DMS53 treated with DMSO at 0.1 percent for 48 hours (cell line): Measurements from ENCODE around the gene LRRC8A.
"Not testable (repeated sequence)": the region's sequence is repeated elsewhere in the genome, so short reads cannot be mapped to it uniquely, and the experiment has no call there.

Experiments
- DNase-seq: peaks from one replicate; lab custom pipeline; 2025; ENCODE audit not compliant: unreplicated experiment; lab: John Stamatoyannopoulos, UW

LRRC8A gene

DNA sequence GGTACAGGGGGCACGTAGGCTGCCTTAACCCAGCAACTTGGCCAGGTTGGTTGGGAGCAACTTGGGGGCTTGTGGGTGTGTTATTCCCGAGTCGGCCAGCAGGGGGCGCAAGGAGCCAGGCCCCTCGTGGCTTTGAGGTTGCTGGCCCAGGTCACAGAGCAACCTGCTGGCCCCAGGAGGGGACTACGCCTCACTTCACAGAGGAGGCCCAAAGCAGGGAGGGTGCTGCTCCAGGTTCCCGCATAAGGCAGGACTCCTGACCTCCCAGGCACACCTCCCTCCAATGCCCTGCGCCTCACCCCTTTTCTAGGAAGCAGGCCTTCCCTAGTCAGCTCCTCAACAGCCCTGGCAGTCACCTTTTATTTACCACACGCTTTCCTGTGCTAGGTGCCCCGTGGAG is 18.3 kb upstream of the LRRC8A start:
- peak; percentile 44 for DNase-seq

DNA sequence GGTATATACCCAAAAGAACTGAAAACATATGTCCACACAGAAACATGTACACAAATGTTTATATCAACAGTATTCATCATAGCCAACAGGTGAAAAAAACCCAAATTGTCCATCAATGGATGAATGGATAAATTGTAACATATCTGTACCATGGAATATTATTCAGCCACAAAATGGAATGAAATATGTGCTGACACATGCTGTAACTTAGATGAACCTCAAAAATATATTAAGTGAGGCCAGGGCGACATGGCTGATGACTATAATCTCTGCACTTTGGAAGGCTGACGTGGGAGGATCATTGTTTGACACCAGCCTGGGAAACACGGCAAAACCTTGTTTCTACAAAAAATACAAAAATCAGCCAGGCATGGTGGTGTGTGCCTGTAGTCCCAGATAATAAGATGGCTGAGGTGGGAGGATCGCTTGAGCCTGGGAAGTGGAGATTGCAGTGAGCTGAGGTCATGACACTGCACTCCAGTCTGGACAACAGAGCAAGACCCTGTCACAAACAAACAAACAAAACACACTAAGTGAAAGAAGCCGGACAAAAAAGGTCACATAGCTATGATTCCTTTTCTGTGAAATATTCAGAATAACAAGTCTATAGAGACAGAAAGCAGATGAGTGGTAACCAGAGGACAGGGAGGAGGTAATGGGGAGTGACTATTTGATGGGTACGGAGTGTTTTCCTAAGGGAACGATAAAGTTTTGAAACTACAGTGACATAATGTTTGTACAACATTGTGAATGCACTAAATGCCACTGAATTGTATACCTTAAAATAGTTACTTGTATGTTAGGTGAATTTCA is 11.6 kb upstream of the LRRC8A start:
- no peak for DNase-seq

DNA sequence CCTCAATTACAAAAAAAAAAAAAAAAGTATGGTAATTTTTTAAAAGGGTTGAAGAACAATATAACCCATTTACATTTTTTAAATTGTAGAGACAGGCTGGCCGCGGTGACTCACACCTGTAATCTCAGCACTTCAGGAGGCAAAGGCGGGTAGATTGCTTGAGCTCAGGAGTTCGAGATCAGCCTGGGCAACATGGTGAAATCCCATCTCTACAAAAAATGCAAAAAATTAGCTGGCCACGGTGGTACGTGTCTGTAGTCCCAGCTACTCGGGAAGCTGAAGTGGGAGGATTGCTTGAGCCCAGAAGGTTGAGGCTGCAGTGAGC is 11.0 kb upstream of the LRRC8A start:
- not testable (repeated sequence) for DNase-seq

DNA sequence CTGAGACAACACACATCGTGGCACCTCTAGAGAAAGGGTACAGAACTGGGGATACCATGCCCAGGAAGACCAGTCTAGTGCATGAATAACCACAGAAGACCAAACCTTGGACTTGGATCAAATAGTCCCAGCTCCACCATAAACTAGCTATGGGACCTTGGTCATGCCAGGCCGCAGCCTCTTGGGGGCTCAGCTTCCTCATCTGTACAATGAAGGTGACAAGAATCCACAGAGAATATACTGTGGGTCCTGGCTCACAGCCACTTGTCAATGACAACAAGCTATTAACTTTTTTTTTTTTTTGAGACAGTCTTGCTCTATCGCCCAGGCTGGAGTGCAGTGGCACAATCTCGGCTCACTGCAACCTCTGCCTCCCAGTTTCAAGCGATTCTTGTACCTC is 4.1 kb upstream of the LRRC8A start:
- no peak for DNase-seq

DNA sequence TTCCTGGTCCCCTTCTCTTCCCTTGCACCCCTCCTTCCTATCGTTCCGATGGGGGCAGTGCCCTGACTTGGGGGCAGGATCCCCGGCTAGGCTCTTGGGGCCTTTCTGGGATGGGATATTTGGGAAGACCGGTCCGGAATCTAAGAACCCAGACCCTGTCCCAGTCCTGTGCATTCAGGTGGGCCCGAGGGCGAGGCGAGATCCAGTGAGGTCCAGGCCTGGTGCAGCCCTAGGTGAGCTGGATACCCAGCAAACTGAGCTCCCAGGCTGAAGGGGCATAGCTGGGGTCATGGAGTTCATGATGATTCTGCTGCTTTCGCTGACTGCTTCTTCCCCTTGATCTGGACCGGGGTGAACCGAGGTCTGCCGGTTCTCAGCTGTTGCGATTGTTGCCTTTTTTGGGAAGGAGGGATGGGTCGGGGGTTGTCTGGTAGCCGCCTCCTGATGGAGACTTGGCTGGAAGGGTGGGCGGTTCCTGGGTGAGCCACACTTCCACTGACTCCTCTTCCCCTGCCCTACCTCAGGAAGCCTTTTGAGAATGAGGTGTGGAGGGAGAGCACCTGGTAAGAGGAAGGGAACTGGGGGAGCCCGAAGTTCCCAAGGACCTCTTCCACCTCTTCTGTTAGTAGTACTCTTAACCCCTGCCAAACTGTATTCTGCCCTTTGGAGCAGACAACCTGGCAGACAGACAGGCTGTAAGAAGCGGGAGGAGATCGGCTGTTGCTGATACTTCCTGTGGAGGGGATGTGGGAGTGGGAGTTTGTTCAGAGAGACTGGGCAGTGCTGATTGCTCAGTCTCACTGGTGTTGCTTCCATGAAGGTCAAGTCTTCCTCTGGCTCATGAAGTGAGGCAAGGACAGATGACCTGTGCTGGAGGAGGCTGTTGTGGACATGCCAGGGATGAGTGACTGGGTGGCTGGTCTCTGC is 1.0 kb downstream of the LRRC8A start:
- DNase-seq: no peak

DNA sequence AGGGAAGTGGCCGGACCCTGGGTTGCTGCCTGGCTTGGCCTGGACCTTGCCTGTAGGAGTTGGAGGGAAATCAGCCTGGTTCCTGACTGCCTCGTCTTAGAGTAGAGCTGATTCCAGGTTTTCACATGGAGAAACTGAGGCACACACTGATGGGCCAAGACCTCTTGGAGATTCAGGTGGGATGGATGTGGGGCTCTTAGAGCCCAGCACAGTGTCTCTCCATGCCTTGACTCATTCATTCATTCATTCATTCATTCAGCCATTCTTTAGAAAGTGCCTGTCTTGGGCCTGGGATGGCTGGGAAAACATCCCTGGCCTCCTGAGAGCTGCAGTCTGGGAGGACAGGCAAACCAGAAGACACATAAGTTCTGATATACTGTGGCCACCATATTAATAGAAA is 2.2 kb downstream of the LRRC8A start:
- no peak for DNase-seq

DNA sequence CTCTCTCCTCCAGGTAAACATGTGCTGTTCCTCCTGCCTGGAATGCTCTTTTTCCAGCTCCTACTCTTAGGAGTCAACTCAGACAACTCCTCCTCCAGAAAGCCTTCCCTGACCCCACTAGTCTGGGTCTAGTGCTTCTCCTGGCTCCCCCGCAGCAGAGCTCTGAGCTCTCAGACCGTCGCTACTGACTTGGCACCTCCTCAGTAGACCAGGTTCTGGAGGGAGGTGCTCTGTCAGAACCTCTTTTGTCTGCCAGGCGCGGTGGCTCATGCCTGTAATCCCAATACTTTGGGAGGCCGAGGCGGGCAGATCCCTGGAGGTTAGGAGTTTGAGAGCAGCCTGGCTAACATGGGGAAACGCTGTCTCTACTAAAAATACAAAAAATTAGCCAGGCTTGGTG is 3.4 kb downstream of the LRRC8A start:
- DNase-seq: no peak

DNA sequence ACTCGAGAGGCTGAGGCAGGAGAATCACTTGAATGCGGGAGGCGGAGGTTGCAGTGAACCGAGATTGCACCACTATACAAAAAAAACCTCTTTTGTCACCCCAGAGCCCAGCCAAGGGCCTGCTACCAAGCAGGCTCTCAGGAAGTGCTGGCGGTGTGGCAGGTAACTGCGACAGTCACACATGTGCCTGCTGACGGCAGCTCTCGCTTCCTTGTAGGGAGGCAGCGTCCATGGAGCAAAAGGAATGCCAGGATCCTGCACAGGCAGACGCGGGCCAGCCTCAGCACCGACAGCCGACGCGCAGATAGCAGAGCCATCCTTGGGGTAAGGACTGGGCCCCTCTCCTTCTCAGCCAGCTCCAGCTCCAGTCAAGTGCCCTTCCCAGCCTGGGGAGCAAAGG is 3.9 kb downstream of the LRRC8A start:
- no peak for DNase-seq

DNA sequence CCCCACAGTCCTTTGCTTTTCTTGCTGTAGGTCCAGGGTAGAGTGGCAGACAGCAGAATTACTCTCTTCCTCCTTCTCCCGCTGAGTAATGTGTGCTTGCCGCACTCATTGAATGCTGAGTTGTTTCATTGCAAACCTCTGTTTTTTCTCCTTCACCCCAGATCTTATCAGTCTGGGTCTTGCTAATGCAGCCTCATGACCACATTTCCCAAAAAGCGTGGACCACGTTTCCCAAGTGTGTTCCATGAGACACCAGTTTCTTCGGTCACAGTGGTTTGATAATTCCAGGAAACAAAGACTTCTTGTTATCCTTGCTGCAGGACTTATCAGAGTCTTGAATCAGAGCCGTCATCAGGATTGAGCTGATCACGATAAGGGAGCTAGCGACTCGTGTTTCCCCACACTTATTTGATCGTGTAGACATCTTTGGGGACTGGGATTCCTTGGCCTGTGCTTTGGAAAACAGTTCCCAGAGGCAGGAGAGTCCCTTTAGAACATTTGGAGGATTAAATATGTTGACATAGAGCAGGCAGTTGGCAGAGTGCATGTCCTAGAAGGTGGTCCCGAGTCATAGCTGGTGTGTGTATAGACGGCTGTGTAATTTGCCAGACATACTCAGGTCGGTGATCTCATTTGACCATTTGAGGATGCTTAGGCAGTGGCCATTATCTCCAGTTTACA is 4.4 kb downstream of the LRRC8A start:
- DNase-seq: no peak

DNA sequence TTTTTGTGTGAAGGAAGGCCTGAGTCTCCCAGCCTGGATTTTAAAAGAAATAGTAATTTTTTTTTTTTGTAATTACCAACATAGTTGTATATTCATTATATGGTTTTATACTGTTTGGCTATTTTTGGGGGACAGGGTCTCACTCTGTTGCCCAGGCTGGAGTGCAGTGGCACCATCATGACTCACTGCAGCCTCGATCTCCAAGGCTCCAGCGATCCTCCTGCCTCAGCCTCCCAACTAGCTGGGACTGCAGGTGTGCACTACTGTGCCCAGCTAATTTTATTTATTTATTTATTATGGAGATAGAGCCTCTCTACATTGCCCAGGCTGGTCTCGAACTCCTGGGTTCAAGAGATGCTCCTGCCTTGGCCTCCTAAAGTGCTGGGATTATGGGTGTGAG is 5.1 kb downstream of the LRRC8A start:
- no peak for DNase-seq

DNA sequence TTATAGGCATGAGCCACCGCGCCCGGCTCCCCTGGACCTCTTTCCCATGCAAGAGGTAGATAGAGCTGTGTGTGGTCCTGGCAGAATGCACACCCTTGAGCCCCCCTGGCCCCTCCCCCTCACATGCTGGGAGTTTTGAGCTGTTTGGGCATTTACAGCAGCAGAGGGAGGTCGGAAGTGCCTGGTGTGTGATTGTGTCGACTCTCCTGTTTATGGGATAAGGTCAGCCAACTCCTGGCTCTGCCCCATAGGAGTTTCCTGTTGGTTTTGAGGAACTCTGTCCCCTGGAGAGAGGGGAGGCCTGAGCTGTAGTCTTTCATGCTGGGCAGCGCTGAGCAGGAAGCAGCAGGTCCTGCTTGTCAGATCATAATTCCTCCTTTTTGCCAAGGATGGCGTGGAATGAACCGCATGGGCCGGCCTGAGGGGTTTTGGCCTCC is 6.0 kb downstream of the LRRC8A start:
- DNase-seq: no peak

DNA sequence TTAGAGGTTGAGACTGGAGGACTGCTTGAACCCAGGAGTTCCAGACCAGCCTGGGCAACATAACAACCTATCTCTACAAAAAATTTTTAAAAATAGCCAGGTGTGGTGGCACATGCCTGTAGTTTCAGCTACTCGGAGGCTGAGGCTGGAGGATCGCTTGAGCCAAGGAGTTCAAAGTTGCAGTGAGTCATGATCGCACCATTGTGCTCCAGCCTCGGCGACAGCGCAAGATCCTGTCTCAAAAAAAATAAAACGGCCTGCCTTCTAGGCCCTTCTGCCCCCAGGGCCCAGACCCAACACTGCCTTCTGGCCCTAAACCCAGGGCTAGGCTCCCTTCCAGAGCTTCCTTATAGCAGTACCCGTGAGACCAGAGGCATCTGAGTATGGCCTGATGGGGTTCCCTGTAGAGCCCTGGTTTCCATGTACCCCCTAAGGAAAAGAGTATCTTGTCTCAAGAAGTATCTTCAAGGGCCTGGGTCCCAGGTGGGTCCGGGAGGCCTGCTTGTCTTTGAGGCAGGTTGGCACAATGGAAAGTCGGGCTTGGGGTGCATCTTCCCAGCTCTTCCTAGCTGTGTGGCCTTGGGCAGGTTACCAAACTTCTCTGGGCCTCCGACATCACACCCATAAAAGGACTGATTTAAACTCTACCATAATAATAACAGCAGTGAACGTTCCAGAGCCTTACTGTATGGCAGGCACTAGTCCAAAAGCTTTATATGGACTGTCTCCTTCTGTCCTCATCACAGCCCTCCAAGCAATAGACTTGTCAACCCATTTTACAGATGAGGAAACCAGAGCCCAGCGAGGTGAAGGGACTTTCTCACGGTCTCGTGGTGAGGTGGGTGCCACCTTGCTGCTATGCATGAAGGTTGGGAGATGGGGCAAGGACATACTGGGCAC is 9.6 kb downstream of the LRRC8A start:
- no peak for DNase-seq

DNA sequence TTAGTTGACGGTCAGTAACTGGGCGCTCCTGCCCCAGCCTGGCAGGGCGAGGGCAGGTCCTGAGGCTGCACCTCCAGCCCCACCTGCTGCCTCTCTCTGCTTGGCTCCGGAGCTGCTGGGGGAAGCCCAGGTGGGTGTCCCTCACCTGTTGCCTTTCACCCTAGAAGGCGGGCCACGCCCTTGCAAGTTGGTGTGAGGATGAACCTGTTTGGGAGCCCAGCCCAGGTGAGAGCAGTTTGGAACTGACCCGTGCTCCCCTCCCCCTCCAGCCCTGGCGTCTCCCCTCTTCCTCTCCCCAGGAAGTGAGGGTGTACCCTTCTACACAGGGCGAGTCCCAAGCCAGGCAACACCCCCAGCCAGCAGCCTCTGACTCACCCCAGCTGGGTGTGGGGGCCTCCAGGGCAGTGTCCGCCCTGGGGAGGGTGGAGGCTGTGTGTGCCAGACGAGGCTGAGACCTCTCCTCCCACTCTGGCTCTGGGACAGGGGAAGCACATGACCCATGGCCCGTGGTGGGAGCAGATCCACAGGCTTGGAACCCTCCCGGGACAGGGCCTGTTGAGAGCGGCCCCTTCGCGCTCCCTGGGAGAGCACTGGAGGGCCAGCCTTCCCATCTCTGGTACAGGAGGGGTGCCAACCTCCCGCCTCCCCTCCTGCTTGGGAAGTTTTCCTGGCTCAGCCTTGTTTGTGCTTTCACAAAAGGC is 10.4 kb downstream of the LRRC8A start:
- no peak for DNase-seq

DNA sequence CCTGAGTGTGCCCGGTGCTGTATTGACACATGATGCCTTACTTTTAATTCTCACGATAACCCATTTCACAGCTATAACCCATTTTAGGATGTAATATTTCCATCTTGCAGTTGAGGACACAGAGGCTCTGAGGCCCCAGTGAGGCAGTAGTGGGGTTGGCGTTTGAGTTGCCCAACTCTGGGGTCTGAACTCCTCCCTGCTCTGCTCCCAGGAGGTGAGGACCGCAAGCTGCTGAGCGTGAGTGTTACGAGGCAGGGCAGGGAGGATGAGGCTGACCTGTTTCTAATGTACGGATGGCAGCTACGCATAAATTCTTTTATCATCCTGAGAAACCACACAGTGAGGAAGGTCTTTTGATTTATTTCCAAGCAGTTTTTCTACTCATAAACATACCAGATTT is 11.4 kb downstream of the LRRC8A start:
- no peak for DNase-seq

DNA sequence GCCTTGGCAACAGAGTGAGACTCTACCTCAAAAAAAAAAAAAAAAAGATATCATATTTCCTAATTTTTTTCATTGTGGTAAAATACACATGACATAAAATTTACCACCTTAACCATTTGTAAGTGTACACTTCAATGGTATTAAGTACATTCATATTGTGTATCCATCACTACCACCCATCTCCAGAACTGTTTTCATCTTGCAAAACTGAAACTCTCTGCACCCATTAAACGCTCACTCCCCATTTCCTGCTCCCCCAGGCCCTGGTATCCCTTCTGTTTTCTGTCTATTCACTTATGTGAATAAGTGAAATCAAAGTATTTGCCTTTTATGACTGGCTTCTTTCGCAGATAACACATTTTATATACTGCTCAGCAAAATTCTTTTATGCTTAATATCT is 12.8 kb downstream of the LRRC8A start:
- no peak for DNase-seq

DNA sequence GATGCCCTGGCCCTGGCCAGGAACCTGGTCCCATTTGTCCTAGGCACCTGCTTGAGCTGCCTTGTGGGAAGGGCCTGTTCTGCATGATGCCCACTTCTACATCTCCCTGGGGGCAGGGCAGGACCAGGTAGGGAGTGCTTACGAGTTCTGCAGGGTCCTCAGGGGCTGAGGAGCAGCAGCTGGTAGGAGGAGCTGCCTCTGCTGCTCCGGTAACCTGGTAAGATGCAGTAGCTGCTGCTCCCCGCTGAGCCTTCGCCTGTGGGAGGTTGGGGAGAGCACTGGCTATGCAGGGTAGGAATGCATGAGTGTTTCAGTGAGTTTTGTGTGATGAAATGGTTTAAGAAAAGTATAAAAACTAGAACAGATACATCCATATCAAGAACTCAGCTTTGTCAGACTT is 13.6 kb downstream of the LRRC8A start:
- DNase-seq: no peak

DNA sequence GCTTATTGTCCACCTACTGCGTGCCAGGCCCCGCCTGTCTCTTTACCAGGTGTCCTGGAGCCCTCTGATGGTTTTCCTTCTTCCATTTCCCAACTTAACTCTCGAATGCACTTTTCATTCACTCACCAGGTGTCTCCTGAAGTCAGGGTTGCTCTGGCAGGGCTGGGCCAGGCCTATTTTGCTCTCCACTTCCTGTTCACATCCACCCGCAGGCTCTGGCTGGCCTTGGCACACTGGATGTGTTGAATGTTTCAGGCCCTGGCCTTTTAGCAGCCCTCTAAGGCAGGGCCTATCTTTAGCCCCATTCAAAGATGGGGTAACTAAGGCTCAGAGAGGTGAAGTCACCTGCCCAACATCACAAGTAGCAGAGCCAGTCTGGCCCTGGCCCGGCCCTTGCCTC is 16.4 kb downstream of the LRRC8A start:
- DNase-seq: no peak

DNA sequence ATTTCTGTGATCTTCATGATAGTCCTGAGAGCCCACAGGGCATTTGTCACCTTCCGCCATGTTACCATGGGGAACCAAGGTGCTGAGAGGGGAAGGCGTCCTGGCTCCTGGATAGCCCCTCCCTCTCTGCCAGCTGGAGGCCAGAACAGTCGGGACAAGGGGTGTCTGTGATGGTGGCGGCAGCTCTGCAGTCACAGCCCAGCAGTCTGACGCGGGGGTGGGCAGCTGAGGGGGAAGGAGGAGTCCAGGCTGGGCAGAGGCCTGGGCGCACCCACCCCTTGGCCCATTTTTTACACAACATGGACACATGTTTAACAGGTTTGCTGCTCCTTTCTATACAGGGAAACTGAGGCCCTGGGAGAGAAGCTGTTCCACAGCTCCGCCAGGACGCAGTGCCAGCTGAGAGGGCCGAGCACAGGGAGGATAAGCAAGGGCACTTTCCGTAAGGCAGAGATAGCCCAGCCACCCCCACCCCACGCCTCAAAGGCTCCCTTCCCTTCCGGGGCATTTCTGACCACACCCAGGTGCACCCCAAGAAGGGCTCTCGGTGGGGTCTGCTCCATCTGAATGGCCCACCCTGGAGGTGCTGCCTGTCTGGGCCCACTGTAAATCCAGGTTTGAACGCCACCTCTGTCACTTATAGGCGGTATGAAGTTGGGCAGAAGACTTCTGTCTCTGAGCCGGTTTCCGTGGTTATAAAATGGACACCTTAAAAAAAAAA is 17.1 kb downstream of the LRRC8A start:
- DNase-seq: no peak

DNA sequence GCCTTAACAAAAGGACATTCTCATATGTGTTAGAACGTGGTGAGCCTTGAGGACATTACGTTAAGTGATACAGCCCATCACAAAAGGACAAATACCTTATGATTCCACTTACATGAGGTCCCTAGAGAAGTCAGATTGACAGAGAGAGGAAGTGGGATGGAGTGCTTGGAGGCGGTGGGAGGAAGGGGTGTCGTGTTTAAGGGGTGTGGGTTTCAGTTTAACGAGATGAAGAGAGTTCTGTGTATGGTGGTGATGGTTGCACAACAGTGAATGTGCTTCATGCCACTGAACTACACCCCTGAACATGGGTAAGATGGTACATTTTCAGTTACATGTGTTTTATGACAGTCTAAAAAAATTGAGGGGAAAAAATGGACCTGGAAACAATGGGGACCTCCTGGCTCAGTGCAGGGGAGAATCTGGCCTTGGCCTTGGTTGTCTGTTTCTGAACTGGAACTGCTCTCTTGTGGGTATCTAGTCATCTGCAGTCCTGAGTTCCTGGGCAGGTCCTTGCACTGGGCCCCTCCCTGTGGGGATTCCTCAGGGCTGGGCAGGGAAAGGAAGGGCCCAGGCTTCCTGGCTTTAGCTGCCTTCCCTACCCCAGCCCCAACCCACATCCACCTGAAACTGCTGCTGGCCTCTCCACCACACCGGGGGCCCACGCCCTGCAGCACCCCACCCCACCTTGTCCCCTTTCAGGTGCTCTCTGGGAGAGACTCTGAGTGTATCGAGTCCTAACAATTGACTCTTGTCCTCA is 17.8 kb downstream of the LRRC8A start:
- no peak for DNase-seq
